Measurements from ENCODE around the gene ERN1.

GRCh38 chr17:64085650-64086005 is 44.3 kb downstream of the ERN1 start:
- TF ChIP-seq CTCF (IDR thresholded peaks at IDR 0.05 in 4 of 5, conservative IDR thresholded peaks at IDR 0.05 in 1 of 5): no peak
- TF ChIP-seq POLR2A (IDR thresholded peaks at IDR 0.05): no peak

Data from gastrocnemius medialis (tissue), 4 donors.